Measurements from ENCODE around the gene RECK. TPM values are rescaled to one million over a fixed set of nuclear protein-coding genes. Genes with fewer than 3 reads are reported as not detected.
A peak's percentile ranks its signal among the peaks of the same experiment; 100 is the strongest.

The RECK gene
- total RNA-seq, 1 experiment from 2014 or later = 13.2 TPM

DNA sequence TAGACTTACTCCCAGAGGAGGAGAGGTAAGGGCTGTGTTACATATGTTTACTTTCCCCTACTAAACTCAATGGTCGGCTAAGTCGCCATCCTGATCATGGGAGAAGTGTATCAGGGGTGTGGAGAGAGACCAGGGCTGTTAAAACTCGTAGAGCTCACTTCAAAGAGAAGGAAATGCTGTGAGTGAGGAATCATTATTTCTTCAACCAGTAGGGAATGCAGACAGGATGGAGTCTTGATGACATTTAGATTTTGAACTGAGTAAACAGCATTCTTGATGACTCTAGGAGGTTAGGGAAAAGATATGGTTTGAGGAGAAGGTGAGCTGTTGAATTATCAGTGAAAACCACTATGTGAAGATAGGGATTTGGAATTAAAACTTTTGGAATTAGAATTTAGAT lies 17.3 kb downstream of the RECK start:
- DNase-seq (ENCODE audit: low read depth, low spot score) (no peak), ATAC-seq (peak; percentile 51; the same call in 1 of the 2 replicates)
- Histone ChIP-seq H3K36me3 (ENCODE audit: control insufficient read depth, insufficient read depth, low read length) (no peaks in the 10 kb centered on the region), H3K4me1 (ENCODE audit: control insufficient read depth, insufficient read depth, low read length) (no peaks in the 10 kb centered on the region), H3K27me3 (ENCODE audit: control insufficient read depth, insufficient read depth, low read length) (no peaks in the 10 kb centered on the region), H3K27ac (ENCODE audit: low read length) (no peak overlapping the region), H3K9me3 (ENCODE audit: control insufficient read depth, insufficient read depth, low read depth, low read length) (no peaks in the 10 kb centered on the region), H3K4me3 (ENCODE audit: low read depth in 2 of 2, low read length in 2 of 2) (no peak overlapping the region)
- in situ Hi-C loops (cut with HindIII; ENCODE audit: low pct_unique_long_range_greater_than_20kb, low sequenced_read_pairs) (loop anchor here (10.0 kb wide), 1 partner anchor 69 kb away; no protein-coding TSS in a partner anchor), intact Hi-C loops (cut with micrococcal nuclease; ENCODE audit: unreplicated experiment) (no loop called here)
- TF ChIP-seq, protein P1, sequence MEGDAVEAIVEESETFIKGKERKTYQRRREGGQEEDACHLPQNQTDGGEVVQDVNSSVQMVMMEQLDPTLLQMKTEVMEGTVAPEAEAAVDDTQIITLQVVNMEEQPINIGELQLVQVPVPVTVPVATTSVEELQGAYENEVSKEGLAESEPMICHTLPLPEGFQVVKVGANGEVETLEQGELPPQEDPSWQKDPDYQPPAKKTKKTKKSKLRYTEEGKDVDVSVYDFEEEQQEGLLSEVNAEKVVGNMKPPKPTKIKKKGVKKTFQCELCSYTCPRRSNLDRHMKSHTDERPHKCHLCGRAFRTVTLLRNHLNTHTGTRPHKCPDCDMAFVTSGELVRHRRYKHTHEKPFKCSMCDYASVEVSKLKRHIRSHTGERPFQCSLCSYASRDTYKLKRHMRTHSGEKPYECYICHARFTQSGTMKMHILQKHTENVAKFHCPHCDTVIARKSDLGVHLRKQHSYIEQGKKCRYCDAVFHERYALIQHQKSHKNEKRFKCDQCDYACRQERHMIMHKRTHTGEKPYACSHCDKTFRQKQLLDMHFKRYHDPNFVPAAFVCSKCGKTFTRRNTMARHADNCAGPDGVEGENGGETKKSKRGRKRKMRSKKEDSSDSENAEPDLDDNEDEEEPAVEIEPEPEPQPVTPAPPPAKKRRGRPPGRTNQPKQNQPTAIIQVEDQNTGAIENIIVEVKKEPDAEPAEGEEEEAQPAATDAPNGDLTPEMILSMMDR (IDR thresholded peaks at IDR 0.05) = no peak
- no peak for TF ChIP-seq POLR2AphosphoS5 (IDR thresholded peaks at IDR 0.05; ENCODE audit: low read depth, low read length)
- no peak for TF ChIP-seq SIN3A (IDR thresholded peaks at IDR 0.05; ENCODE audit: borderline replicate concordance, insufficient read depth, low read depth, low read length)
- no peak for TF ChIP-seq TCF7L2 (IDR thresholded peaks at IDR 0.05; ENCODE audit: low read depth, low read length)
- TF ChIP-seq, protein P2, sequence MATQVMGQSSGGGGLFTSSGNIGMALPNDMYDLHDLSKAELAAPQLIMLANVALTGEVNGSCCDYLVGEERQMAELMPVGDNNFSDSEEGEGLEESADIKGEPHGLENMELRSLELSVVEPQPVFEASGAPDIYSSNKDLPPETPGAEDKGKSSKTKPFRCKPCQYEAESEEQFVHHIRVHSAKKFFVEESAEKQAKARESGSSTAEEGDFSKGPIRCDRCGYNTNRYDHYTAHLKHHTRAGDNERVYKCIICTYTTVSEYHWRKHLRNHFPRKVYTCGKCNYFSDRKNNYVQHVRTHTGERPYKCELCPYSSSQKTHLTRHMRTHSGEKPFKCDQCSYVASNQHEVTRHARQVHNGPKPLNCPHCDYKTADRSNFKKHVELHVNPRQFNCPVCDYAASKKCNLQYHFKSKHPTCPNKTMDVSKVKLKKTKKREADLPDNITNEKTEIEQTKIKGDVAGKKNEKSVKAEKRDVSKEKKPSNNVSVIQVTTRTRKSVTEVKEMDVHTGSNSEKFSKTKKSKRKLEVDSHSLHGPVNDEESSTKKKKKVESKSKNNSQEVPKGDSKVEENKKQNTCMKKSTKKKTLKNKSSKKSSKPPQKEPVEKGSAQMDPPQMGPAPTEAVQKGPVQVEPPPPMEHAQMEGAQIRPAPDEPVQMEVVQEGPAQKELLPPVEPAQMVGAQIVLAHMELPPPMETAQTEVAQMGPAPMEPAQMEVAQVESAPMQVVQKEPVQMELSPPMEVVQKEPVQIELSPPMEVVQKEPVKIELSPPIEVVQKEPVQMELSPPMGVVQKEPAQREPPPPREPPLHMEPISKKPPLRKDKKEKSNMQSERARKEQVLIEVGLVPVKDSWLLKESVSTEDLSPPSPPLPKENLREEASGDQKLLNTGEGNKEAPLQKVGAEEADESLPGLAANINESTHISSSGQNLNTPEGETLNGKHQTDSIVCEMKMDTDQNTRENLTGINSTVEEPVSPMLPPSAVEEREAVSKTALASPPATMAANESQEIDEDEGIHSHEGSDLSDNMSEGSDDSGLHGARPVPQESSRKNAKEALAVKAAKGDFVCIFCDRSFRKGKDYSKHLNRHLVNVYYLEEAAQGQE (IDR thresholded peaks at IDR 0.05; ENCODE audit: insufficient read depth in 1 of 2, low read depth in 2 of 2, low read length in 1 of 2) = no peak
- POLR2A ChIA-PET = interaction anchor here (0.8 kb wide), 1 partner anchor 14 kb away, joined by 20 read pairs; no protein-coding TSS in a partner anchor
- no TSS peak for BruUV-seq (replicated peaks)
- CTCF ChIA-PET = interaction anchor here (0.7 kb wide), 1 partner anchor 10 kb away, joined by 9 read pairs; no protein-coding TSS in a partner anchor

- Histone ChIP-seq H3K4me1 (ENCODE audit: control insufficient read depth, insufficient read depth, low read length) (no peaks in the 10 kb centered on the region), H3K9me3 (ENCODE audit: control insufficient read depth, insufficient read depth, low read depth, low read length) (no peaks in the 10 kb centered on the region), H3K36me3 (ENCODE audit: control insufficient read depth, insufficient read depth, low read length) (no peaks in the 10 kb centered on the region), H3K27ac (ENCODE audit: low read length) (no peak overlapping the region), H3K27me3 (ENCODE audit: control insufficient read depth, insufficient read depth, low read length) (no peaks in the 10 kb centered on the region), H3K4me3 (ENCODE audit: low read depth in 2 of 2, low read length in 2 of 2) (no peak overlapping the region)
- CTCF ChIA-PET = no interaction called here
- DNase-seq (ENCODE audit: low read depth, low spot score) (no peak), ATAC-seq (no peak)
- no TSS peak for BruUV-seq (replicated peaks)
- TF ChIP-seq TCF7L2 (IDR thresholded peaks at IDR 0.05; ENCODE audit: low read depth, low read length) (no peak), POLR2AphosphoS5 (IDR thresholded peaks at IDR 0.05; ENCODE audit: low read depth, low read length) (no peak), SIN3A (IDR thresholded peaks at IDR 0.05; ENCODE audit: borderline replicate concordance, insufficient read depth, low read depth, low read length) (no peak)
- TF ChIP-seq, protein P2 (IDR thresholded peaks at IDR 0.05; ENCODE audit: insufficient read depth in 1 of 2, low read depth in 2 of 2, low read length in 1 of 2) = no peak
- TF ChIP-seq, protein P1 (IDR thresholded peaks at IDR 0.05) = no peak
- in situ Hi-C loops (cut with HindIII; ENCODE audit: low pct_unique_long_range_greater_than_20kb, low sequenced_read_pairs) (loop anchor here (10.0 kb wide), 1 partner anchor 72 kb away; no protein-coding TSS in a partner anchor), intact Hi-C loops (cut with micrococcal nuclease; ENCODE audit: unreplicated experiment) (no loop called here)
- POLR2A ChIA-PET = no interaction called here
Observed at GRCh38 chr9:36056896-36057295, 20.2 kb downstream of the RECK start.
